GM18520 (cell line): Measurements from ENCODE around the gene SESN1.
A peak's percentile ranks its signal among the peaks of the same experiment; 100 is the strongest.

Source experiments
- ATAC-seq: cut with Tn5 transposase; IDR thresholded peaks from one replicate; pipeline ENCODE4 v1.9.1; 2021; ENCODE audit not compliant: unreplicated experiment

The SESN1 gene

DNA sequence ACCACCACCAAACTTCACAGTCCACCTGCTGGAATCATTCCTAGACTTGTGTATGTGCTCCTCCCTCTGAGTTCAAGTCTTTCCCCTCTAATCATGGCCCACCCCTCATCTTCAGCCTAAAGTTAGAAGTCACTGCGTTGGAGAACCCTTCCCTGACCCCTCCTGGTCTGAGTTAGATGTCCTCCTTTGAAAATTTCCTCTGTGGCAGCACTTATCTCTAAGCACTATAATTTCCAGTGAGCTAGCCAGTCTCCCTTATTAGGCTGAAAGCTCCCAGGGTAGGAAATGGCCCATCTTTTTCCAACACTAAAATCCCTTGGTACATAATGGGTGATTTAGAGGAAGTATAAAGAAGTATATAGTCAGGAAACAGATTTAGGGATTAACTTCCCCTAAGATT lies 63.2 kb downstream of the SESN1 start:
- ATAC-seq, result no peak

DNA sequence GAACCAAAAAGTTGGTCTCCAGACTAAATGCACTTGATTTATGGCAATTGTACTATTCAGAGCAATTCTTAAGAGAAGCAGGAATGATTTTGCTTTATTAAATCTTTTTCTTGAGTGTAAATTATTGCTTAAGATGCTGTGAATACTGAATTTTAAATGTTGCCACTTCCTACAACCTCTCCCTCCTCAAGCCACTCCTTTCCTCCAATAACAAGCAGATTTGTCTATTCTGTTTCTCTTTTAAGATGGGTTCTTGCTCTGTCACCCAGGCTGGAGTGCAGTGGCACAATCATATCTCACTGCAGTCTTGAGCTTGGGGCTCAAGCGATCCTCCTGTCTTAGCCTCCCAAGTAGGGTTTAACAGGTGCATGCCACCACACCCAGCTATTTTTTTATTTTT lies 65.3 kb downstream of the SESN1 start:
- no peak for ATAC-seq

DNA sequence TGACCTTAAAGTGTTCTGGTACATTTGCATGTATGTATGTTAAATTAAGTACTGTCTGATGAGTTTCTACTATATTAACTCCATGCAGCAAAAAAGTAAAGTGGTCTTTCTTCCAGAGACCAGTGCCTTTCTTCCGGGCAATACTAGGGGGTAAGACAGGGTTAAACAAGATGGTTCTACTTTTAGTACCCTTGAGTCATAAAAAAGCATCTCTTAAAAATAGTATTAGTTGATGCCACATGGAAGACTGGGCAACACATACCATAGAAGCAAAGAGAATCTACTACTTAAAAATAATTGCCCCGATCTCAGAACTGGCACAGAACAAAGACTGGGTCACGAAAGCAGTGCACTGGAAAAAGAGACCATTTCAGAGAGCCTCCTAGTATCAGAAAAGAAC lies 66.2 kb downstream of the SESN1 start:
- ATAC-seq, result no peak

DNA sequence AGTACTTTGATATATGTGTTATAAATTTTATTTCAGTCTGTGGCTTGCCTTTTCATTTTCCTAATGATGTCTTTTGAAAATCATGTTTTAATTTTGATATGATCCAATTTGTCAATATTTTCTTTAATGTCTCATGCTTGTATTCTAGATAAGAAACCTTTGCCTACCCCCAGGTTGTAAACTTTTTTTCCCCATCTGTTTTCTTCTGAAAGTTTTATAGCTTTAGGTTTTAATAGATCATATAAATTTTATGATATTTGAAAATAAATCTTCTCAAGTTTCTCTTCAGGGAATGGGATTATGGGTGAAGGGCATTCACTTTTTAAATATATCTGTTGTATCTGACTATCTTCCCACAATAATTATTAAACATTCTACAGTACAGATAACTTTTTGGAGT lies 66.7 kb downstream of the SESN1 start:
- no peak for ATAC-seq

DNA sequence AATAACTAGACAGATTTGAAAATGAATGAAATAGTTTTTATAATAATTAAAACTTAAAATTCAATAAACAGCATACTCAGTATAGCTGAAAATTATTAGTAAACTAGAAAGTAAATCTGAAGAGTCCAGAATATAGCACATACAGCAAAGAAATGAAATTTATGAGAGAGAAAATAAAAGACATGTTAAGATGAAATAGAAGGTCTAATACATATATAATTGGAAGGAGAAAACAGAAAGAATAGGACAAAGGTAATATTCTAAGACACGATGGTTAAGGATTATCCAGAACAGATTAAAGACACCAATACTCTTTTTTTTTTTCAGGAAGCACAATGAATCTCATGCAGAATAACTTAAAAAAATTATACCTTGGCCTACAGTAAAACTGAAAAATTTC lies 69.0 kb downstream of the SESN1 start:
- ATAC-seq, result no peak

DNA sequence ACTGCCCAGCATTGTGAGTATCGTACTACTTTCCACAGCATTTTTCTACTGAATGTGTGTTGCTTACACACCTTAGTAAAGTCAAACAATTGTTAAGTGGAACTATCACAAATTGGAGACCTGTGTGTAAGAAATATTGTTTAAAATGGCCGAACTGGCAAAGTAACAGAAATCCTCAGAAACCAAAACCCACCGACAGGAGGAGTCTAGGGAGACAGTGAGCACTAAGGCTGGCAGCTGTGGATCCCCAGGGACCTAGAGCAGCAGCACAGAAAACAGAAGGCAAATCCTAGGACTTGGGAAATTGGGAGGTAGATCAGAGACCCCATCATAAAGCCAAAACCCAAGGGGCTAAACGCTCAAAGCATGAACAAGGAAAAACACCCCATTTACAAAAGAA lies 69.9 kb downstream of the SESN1 start:
- ATAC-seq, result no peak

DNA sequence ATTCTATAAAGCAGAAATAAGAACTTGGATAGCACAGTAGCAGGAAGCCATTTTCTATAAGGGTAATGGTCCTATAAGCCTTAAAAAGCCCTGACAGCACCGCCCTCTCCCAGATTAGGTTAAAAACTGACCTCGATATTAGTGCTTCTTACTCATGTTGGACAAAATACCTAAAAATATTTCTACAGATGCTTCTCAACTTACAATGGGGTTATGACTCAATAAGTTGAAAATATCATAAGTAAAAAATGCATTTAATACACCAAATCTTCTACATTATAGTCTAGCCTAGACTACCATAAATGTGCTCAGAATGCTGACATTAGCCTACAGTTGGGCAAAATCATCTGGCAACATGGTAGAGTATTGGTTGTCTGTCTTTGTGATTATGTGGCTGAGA lies 70.3 kb downstream of the SESN1 start:
- ATAC-seq, result no peak

DNA sequence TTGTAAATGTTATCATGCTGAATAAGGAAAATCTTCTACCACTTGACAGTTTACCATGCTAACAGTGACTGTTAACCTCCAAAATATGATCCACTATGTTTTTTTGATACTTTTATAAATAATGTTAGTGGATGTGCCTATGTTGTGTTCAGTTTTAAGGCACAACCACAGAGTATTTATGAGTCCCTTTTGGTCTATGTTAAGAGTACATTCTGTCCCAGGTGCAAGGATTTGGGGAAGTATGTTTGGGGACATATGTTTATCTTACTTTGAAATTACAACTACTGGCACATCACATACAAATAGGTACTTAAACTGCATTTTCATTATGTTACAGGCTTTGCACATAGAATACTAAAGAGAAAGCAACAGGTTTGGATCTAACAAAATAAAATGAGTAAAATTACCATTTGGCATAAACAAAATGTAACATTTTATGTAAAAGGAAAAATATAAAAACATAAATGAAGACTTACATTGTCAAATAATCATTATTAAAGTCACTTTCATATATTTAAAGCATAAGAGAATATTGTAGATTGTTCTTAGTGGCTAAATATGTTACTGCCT lies 71.2 kb downstream of the SESN1 start:
- ATAC-seq, result no peak

DNA sequence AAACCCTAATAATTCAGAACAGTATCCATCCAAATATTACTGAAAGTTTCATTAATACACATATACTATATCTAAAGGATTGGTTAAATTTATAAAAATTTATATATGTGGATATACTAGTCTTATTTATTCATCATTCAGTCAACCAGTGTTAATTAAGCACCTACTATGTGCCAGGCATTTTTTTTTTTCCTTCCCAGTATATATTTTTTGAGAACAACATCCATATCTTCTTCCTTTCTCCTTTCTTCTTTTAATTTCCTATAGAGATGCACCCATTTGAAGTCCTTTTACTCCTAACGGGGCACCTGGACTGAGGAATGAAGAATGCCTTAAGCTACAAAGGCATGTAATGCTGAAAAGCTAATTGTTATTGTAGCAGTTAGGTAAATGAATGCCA lies 72.8 kb downstream of the SESN1 start:
- no peak for ATAC-seq

DNA sequence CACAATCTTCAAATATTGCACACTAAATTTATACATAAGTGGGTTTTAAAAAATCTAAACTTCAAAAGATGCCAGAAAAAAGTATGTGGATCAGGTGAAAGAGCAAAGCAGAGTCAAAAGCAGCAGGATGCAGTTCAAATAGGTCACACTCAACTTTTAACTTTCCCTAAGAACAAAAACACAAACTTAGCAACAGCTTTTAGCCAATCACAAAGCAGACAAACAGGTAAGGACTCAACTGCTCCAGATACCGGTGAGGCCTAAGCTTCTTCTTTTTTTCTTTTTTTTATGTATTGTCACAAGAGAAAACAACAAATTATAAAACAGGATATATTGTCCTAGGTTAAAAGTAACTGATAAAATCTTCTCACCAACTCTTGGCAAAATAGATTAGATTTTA lies 74.7 kb downstream of the SESN1 start:
- no peak for ATAC-seq

DNA sequence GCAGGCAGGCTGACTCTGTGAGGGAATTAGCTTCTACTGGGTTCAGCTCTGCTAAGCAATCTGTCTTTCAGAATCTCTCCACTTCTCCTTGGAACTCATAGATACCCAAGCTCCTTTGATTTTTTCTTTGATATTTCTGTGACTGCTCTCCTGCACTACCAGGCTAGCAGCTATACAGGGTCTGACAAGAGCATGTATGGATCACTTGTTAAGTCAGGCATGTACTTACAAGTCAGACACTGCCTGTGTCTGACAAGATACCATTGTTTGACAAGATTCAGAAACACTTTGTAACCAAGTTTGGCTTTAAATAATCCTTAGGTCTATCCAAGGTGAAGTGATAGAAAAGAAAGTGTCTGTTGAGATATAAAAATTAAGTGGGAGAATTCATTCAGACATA lies 79.5 kb downstream of the SESN1 start:
- no peak for ATAC-seq

DNA sequence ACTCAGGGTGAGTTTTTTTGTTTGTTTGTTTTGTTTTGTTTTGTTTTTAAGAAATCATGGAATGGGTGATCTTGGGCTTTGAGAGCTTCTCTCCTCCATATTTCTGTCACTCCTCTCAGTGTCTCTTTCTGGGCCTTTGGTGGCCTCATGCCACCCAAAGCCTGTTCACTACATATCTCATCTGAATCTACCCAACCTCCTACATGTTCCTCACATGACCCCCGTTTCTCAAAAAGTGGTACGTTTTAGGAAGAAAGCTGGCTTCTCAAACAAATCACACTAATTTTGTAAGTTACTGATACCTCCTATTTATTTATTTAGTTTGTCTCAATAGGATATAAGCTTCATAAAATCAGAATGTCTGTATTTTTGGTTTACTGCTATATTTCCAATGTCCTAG lies 80.0 kb downstream of the SESN1 start:
- ATAC-seq, result no peak

DNA sequence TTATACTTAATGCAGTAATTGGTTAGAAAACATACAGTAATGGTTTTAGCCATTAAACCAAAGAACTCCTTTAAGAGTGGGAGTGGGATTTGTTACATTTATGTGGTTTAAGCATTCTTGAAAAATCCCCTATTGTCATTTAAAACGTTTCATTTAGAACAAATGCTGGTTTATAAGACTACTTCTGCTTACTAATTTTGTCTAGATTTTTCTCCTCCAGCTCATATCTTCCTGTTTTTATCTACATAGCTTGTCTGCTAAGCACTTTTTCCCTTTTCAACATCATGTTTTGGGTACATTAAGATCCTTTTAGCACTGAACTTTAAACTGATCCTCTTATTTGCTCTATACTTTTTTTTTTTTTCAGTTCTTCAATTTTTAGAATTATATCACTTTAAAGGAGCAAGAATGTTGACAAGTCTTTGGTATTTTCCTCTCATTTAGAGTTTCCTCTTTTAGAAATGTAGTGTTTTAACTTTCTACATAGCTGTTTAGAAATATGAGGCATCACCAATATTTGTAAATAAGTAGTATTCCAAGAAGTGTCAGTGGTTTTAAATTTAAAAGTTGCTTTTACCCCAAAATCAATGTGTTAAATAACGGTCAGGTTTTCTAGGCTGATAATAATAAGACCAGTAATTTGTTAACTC lies 80.9 kb downstream of the SESN1 start:
- ATAC-seq, result no peak

DNA sequence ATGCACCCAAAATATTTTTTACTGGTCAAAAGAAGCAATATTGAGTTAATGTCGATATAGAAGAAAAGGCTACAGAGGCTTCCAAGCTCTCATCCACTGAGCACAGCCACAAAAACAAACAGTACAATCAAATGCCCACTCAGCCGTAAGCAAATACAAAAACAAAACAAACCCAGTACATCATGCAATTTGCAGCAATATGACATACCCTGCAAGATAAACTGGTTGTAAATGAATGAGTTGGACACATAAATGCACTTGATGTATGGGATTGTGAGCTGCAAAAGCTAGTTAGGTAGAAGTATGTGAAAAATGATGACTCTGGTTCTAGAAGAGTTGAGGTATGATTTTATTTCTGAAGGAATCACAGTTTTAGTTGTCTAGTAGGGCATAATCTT lies 83.9 kb downstream of the SESN1 start:
- no peak for ATAC-seq

DNA sequence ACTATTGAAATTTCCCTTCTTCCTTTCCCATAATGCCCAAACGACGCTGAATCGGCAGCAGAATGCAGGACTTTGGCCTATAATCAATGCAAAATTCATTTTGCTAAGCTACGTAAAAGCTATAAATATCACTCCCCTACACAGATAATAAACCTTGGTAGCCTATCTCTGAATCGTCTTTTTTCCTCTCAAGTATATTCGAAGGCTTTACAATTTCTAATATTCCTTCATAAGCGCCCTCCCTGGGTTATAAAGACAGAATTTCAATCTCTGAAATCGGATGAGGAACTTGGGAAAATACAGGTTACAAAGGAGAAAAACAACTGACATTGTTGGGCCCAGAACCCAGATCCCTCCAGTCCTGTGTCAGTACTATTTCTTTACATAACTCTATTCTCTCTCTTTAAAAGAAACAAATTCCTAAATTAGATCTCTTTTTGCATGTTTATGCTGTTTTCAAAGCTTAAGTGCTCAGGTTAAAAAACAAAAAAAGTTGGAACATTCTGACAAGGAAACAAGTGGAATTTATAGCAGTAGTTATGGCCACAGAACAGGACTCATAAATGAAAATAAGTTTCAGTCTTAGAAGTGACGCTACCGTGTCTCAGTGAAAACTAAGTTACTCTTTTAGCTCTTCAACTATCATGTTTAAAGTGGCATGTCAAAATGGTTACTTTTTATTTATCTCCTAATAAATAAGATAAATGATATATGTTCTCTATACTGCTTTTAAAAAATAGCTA lies 84.5 kb downstream of the SESN1 start:
- no peak for ATAC-seq

DNA sequence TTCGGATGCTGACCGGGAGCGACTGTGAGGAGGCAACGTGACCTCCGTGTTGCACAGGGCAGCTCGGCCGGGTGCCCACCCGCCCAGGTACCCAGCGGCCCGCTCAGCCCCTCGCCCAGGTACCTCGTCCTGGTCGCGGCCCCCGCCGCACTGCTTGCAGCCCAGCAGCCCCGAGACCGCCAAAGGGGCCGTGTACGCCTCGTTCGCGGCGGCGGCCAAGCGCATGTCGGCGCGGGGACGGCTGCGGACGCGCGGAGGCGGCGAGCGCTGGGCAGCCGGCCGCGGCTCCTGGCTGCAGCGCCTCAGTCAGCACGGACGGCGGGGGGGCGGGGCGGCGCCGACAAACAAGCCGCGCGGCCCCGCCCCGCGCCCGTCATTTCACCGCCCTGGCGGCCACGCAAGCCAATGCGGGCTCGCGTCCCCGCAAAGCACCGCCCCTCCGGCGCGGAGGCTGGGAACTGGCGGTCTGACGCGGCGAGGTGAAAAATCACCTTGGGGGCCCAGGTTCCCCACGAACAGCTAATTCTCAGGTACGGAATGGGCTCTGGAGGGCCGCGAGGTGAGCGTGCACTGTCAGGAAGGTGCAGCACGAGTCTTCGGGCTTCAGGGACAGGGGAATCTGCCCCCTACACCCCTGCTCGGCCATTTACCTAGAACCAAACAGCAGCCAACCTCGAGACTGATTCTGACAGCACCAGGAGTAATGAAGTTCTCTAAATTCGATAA lies 85.2 kb downstream of the SESN1 start:
- ATAC-seq, result peak; percentile 88

DNA sequence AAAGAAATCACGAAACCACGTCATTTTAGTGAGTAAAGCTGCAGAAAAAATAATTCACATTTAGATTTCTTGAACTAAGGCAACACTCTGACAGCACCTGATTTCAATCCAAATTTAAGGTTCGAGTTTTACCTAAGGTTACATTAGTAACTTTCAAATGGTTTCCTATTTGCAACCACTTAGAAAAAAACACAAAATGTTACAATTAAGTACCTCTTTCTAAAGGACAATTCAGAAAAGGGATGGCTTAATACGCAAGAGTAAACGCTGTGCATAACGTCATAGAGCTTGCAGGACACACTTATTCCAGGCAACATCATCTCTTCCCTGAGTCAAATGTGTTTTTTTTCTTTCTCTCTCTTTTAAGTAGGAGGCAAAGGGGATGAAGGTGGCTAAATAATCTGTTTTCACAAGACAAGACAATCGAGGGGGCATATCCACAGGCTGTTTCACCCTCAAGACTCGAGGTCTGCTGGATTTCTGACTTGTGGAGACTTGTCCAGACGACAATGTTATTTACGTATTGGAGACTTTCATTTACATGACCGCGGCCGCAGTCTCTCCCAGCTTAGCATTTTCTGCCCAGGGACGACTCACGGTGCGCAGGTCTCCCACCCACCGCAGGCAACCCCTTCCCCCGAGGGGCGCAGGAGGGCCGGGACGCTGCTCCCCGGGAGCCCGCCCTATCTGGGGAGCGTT lies 86.0 kb downstream of the SESN1 start:
- ATAC-seq, result peak; percentile 3

DNA sequence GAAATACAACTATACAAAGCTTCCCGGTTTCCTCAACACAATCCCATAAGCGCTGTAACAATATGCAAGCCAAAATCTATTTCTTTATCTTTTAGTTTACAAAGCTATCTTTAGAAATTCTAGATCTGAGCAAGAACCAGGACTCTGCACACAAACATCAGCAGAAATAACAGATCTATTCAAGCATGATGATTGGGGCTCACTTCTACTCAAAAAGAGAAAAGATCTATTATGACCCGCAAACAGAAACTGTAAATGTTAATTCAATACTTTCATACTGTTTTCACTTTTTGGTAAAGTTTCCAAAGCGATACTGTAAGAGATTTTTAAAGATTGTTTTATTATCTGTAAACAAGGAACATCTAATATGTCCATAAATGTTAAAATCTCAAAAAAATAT lies 86.6 kb downstream of the SESN1 start:
- ATAC-seq, result no peak

DNA sequence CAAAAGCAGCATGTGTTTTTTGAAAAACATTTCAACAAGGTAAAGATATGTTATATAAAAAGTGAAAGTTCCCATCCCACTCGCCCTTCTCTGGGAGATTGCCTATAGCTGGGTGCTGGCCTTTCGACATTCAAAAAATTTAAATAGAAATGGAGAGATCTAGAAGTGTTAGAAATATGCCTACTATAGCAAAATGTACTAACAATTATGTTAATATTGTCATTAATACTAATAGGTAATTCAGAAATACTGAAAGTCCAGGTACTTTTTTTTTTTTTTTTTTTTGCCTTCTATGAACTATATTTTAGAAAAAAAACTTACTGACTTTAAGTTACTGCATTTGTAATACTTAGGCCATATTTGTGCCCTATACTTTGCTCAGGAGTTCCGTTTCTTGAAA lies 87.1 kb downstream of the SESN1 start:
- no peak for ATAC-seq

DNA sequence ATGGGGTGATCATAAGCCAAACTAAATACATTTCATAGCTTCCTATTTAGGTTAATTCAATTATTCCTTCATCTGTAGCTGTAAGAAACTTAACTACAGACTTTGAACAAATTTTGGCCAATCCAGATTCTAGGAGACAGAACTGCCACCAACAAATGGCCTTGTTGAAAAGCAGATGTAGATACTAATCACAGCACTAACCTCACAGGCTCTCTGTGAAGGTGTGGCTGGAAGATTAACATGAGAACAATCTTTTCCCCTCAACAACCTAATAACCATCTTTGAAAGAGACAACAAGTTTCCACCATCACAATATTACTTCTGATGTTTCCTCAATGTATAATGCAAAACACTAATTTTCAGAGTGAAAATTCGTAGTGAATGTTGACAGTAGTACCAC lies 87.8 kb downstream of the SESN1 start:
- ATAC-seq, result no peak

DNA sequence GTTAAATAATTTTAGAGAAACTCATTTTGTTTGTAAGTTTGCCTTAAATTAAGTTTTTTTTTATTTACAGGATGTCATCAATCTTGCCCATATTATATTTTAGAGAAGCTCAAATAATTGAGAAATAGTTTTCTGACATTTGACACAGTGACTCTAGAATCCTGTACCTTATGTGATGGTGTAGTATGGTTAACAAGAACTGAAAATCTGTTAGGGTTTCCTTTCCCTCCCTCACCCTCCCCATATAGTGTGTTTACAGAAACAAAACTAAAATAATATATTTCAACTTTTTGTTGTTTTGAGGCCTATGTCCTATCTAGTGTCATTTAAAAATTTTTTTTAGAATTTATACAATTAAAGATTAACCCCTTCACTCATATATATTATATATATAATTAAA lies 91.8 kb downstream of the SESN1 start:
- no peak for ATAC-seq
